SH-SY5Y (cell line): ENCODE results near the gene SEL1L3.

Experiments used
- GATA2 ChIP-seq: IDR thresholded peaks from 2 replicates; pipeline ENCODE4 v1.6.1; 2011; ENCODE audit warnings: mild to moderate bottlenecking, low read depth, low read length
- GATA3 ChIP-seq: IDR thresholded peaks from 2 replicates; pipeline ENCODE4 v1.6.1; 2011; ENCODE audit warnings: low read depth, mild to moderate bottlenecking, low read length, moderate library complexity

DNA sequence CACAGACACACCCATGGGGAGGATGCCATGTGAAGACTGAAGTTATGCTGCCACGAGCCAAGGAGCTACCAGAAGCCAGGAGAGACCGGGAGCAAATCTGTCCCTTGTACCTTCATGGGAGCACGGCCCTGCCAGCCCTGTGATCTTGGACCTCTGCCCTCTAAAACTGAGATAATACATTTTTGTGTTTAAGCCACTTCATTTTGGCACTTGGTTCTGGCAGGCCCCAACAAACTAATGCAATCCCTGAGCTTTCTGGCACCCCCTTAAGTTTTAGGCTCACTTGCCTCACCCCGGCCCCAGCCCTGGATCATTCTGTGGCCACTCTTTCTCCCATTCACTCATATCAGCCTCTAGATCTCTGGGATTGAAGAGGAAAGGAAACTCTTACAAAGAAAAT lies 35.4 kb downstream of the SEL1L3 start:
- TF ChIP-seq GATA3 = no peak
- no peak for TF ChIP-seq GATA2
